Thoracic aorta (tissue), 2 donors: ENCODE measurements around the gene PTPRN2. TPM values are rescaled to one million over a fixed set of nuclear protein-coding genes. Genes with fewer than 3 reads are reported as not detected.

Source experiments
- ATAC-seq: fragments of 150-250 bp; one replicate; pipeline ENCODE4 v1.8.0; 2017; ENCODE audit warnings: low read depth; ENCODE audit not compliant: insufficient number of reproducible peaks, low FRiP score
- DNase-seq: peaks from one replicate; pipeline ENCODE4 v3.0.0-alpha.2; 2020; ENCODE audit warnings: low spot score
- H3K27ac ChIP-seq, 2 donors: fragments of 200-600 bp; sonication (generic); 1 replicate in 1 of 2; 2 replicates in 1 of 2; pipeline ENCODE4 v1.5.1; 2016; ENCODE audit warnings: mild to moderate bottlenecking in 2 of 2, moderate library complexity in 2 of 2
- H3K27me3 ChIP-seq: fragments of 200-600 bp; sonication (generic); replicated peaks from 2 replicates; pipeline ENCODE4 v1.6.0; 2016; ENCODE audit warnings: mild to moderate bottlenecking; ENCODE audit not compliant: insufficient read depth
- H3K36me3 ChIP-seq: fragments of 200-600 bp; sonication (generic); one replicate; pipeline ENCODE4 v1.5.1; 2016
- H3K4me1 ChIP-seq, 2 donors: fragments of 200-600 bp; sonication (generic); 1 replicate in 1 of 2; 2 replicates in 1 of 2; pipeline versions ENCODE4 v1.5.1 to v1.6.0; 2016; ENCODE audit warnings: low read depth in 2 of 2, mild to moderate bottlenecking in 1 of 2; ENCODE audit not compliant: control insufficient read depth in 1 of 2
- H3K4me3 ChIP-seq: fragments of 200-600 bp; sonication (generic); 2 replicates; pipeline ENCODE4 v1.5.1; 2016; ENCODE audit warnings: mild to moderate bottlenecking
- H3K9me3 ChIP-seq: fragments of 200-600 bp; sonication (generic); 2 replicates; pipeline ENCODE4 v1.5.1; 2016
- total RNA-seq, 2 donors: library from RNA; depleted of rRNA; stranded (reverse); fragments of >200 nt; gene quantifications; one replicate each; pipeline versions ENCODE4 v1.1.0 to v1.2.3, GENCODE V29; 2016
- TF ChIP-seq, protein P1 (sequence below): fragments of 200-600 bp; sonication (generic); IDR thresholded peaks from one replicate; pipeline ENCODE4 v1.5.1; 2019; ENCODE audit warnings: antibody characterized with exemption

Gene PTPRN2
- total RNA-seq, 2 donors from 2014 or later: 2.2 to 3.1 TPM

DNA sequence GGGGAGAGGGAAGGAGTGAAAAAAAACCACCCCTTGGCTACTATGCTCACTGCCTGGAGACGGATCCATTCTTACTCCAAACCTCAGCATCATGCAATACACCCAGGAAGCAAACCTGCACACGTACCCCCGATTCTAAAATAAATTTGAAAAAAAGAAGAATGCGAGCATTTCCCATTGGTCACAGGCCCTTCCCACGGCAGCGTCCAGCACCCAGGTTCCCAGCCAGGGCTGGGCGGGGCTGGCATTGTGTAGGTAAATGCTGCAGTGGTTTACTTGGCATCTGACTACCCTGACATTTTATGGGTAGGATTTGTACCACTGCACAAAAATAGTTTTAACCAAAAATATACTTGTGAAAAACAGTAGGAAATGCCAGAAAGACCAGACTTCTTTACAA lies 831.9 kb downstream of the PTPRN2 start:
- DNase-seq (no peak), ATAC-seq (no peak)
- no peaks in the 10 kb centered on the region for H3K4me1 ChIP-seq
- H3K9me3 ChIP-seq: no peaks in the 10 kb centered on the region
- H3K4me3 ChIP-seq: no peak overlapping the region
- no peaks in the 10 kb centered on the region for H3K27me3 ChIP-seq
- TF ChIP-seq, protein P1, sequence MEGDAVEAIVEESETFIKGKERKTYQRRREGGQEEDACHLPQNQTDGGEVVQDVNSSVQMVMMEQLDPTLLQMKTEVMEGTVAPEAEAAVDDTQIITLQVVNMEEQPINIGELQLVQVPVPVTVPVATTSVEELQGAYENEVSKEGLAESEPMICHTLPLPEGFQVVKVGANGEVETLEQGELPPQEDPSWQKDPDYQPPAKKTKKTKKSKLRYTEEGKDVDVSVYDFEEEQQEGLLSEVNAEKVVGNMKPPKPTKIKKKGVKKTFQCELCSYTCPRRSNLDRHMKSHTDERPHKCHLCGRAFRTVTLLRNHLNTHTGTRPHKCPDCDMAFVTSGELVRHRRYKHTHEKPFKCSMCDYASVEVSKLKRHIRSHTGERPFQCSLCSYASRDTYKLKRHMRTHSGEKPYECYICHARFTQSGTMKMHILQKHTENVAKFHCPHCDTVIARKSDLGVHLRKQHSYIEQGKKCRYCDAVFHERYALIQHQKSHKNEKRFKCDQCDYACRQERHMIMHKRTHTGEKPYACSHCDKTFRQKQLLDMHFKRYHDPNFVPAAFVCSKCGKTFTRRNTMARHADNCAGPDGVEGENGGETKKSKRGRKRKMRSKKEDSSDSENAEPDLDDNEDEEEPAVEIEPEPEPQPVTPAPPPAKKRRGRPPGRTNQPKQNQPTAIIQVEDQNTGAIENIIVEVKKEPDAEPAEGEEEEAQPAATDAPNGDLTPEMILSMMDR: no peak
- H3K27ac ChIP-seq: no peak overlapping the region
- H3K36me3 ChIP-seq: no peaks in the 10 kb centered on the region

DNA sequence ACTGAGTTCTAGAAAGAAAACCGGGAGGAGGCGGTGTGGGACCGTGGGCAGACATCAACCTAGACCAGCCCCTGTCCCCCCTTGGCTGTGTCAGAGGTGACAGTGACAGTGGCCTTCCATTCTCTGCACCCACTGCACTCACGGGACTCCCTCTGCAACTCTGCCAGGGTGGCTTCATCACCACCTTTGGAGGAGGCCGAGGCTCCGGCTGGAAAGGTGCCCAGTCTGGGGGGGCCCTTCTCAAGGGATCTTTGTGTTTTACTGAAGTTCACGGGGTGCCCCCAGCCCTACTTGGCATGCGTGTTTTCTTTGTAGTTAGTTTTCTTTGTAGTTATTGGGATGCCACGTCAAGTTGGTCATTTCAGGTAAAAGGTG lies 833.2 kb downstream of the PTPRN2 start:
- TF ChIP-seq, protein P1: no peak
- Histone ChIP-seq H3K9me3 (no peaks in the 10 kb centered on the region), H3K4me1 (no peaks in the 10 kb centered on the region), H3K36me3 (no peaks in the 10 kb centered on the region), H3K27ac (no peak overlapping the region), H3K27me3 (no peaks in the 10 kb centered on the region), H3K4me3 (no peak overlapping the region)
- DNase-seq (no peak), ATAC-seq (no peak)

DNA sequence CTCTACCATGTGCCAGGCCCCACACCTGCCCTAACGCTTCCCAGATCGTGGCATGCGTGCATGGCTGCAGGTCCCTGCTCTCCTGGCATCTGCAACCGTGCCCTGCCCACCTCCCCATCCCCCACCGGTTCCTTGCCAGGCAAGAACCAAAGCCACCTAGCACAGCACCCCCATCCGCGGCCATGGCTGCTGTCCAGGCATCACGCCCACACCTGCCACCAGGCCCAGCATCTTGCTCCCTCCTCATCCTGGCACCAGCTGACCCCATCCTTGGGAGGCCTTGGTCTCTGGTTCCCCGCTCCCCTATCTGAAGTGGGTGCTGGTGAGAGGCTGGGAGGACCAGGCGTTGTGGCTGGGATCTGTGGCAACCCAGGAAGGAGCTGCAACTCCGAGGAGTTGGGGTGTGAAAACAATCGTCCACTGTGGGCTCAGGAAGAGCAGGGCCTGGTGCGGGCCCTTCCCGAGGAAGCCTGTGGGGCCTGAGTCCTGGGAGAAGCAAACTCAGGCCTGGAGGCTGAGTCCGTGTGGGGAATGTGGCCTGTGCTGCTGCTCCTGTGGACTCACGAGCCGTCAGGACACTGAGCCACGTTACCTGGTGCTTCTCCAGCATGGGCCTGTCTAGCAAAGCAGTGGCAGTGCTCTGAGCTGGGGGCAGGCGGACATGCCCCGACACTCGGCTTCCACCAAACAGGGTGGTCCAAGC lies 833.8 kb downstream of the PTPRN2 start:
- H3K27ac ChIP-seq: no peak overlapping the region
- DNase-seq (no peak), ATAC-seq (no peak)
- no peaks in the 10 kb centered on the region for H3K9me3 ChIP-seq
- no peaks in the 10 kb centered on the region for H3K27me3 ChIP-seq
- TF ChIP-seq, protein P1: no peak
- no peaks in the 10 kb centered on the region for H3K36me3 ChIP-seq
- H3K4me3 ChIP-seq: no peak overlapping the region
- H3K4me1 ChIP-seq: no peaks in the 10 kb centered on the region

DNA sequence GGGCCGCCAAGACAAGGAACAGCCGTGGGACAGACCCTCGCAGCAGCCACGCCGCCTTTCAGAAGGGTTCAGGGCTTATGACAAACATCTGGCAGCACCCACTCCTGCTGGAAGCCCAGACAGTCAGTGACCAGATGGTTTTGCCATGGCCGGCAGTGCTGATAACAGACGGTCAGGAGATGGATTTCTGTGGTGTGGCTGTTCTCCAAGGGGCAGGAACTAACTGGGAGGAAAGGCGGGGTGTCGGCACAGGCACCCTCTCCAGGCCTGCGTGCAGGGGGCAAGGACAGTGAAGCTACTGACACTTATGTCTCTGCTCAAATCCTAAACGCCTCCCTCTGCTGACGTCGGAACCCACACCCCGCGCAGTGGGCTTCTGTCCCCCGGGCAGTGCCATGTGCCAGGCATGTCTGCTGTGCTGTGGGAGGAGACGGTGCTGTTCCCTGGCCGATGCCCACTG lies 834.8 kb downstream of the PTPRN2 start:
- H3K36me3 ChIP-seq: no peaks in the 10 kb centered on the region
- no peaks in the 10 kb centered on the region for H3K9me3 ChIP-seq
- ATAC-seq (no peak), DNase-seq (no peak)
- H3K27me3 ChIP-seq: no peaks in the 10 kb centered on the region
- H3K4me3 ChIP-seq: no peak overlapping the region
- no peak overlapping the region for H3K27ac ChIP-seq
- TF ChIP-seq, protein P1: no peak
- no peaks in the 10 kb centered on the region for H3K4me1 ChIP-seq

DNA sequence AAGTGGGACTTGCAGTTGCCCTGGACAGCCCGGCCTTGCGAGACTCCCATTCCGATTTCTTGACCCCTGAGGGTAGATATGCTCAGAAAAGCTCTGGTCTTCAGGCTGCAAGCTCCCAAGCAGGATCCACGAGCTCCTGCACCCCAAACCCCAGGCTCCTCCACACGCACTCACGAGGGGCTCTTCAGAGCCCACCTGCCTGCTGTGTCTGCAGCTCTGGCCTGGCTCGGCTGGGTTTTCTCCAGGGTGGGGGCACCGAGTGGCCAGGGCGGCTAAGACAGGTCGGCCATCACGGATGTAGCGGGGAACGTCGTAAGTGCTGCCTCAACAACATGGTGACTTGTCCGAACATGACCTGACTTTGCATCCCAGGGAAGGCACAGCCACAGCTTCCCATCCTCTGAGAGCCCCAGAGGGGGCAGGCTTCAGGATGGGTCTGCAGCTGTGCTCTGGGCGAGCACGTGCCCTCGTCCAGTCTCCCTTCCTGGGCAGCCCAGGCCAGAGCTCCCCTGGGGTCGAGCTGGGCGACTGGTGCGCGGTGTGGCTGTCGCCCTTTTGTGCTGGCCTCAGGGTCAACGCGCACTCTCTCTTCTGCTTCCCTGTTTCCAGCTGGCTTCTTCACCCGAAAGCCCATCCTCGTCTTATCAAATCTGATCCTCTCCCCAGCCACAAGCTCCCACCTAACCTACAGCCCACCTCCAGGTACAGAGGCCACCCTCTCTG lies 835.5 kb downstream of the PTPRN2 start:
- no peaks in the 10 kb centered on the region for H3K27me3 ChIP-seq
- TF ChIP-seq, protein P1: no peak
- no peak overlapping the region for H3K4me3 ChIP-seq
- no peaks in the 10 kb centered on the region for H3K4me1 ChIP-seq
- DNase-seq (no peak), ATAC-seq (no peak)
- no peaks in the 10 kb centered on the region for H3K36me3 ChIP-seq
- H3K27ac ChIP-seq: no peak overlapping the region
- H3K9me3 ChIP-seq: no peaks in the 10 kb centered on the region
